ENCODE results near the gene SRCAP.

SRCAP gene

DNA sequence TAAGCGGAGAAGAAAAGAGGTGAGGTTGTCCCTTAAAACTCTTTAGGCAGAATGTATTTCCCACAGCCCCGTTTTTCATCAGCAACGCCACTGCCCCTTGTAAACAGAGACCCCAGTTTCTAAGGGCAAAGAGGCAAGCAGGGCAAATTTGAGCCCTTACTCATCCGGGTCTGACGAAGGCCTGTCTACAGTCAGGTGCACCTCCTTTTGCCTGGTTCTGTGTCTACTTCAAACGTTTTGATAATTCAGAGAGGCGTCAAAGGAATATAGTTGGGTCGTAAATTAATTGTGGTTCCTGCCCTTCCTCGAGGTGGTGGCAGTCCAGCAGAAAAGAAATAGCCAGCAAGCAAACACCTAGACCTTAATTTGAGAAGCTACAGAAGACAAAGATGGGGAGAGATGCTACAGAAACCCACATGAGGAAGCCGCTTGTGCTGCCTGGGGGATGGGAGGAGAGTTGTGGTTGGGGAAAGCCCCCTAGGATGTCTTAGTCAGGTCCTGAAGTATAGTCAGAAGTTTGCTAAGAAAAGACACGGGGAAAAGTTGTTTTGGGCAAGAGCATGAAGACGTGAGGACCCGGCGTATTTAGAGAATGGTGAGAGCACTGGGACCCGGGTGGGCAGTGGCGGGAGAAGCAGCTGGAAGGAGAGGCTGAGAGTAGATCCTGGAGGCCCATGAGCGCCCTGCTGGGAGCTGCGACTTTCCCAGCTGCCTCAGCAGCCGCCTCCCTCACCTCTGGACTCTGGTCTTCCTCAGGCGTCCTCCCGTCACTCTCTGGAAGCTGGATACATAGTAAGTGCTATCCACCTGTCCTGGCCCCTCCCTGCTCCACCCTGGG is 38.3 kb upstream of the SRCAP start:
- CTCF ChIA-PET = interaction anchor here (2.1 to 2.2 kb wide), 2 partner anchors 33 kb away, joined by 5 to 9 read pairs; no protein-coding TSS in a partner anchor
- POLR2A ChIA-PET = interaction anchor here (1.0 to 4.5 kb wide), 11 partner anchors 10 to 232 kb away, joined by 3 to 57 read pairs (median 6); partner anchors contain the start of genes PRR14, SEPHS2 and SRCAP
- TF ChIP-seq, protein P1, sequence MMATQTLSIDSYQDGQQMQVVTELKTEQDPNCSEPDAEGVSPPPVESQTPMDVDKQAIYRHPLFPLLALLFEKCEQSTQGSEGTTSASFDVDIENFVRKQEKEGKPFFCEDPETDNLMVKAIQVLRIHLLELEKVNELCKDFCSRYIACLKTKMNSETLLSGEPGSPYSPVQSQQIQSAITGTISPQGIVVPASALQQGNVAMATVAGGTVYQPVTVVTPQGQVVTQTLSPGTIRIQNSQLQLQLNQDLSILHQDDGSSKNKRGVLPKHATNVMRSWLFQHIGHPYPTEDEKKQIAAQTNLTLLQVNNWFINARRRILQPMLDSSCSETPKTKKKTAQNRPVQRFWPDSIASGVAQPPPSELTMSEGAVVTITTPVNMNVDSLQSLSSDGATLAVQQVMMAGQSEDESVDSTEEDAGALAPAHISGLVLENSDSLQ (IDR thresholded peaks at IDR 0.05) = no peak
- no peak for TF ChIP-seq LEF1 (IDR thresholded peaks at IDR 0.05; ENCODE audit: borderline replicate concordance)
- no peak for TF ChIP-seq HDGF (IDR thresholded peaks at IDR 0.05; ENCODE audit: borderline replicate concordance)
- TF ChIP-seq SUZ12 (IDR thresholded peaks at IDR 0.05) = no peak
- no peak for TF ChIP-seq ELF4 (IDR thresholded peaks at IDR 0.05)
- TF ChIP-seq ZNF384 (IDR thresholded peaks at IDR 0.05) = no peak
- no peak for TF ChIP-seq BHLHE40 (IDR thresholded peaks at IDR 0.05; ENCODE audit: borderline replicate concordance)
- no peak for TF ChIP-seq L3MBTL2 (conservative IDR thresholded peaks at IDR 0.05)
- TF ChIP-seq CTBP1 (IDR thresholded peaks at IDR 0.05; ENCODE audit: borderline replicate concordance) = no peak
- no peak for TF ChIP-seq FOXA1 (IDR thresholded peaks at IDR 0.05)
- DNase-seq (ENCODE audit: extremely low spot score) = no peak

DNA sequence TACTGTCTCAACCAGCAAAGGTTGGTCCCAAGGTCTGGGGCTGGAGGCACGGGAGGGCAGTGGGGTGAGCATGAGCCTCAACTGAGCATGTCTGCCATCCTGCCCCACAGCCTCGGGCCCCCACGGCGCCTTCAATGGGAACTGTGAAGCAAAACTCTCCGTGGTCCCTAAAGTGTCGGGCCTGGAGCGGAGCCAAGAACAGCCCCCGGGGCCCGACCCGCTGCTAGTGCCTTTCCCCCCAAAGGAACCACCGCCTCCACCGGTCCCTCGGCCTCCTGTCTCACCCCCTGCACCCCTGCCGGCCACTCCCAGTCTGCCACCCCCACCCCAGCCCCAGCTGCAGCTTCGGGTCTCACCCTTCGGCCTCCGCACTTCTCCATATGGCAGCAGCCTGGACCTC is 36.5 kb upstream of the SRCAP start:
- TF ChIP-seq FOXM1 (IDR thresholded peaks at IDR 0.05; ENCODE audit: borderline replicate concordance) (no peak), SUZ12 (IDR thresholded peaks at IDR 0.05) (no peak), L3MBTL2 (conservative IDR thresholded peaks at IDR 0.05) (no peak), CTBP1 (IDR thresholded peaks at IDR 0.05; ENCODE audit: borderline replicate concordance) (no peak), NFRKB (IDR thresholded peaks at IDR 0.05) (no peak), ARNT (IDR thresholded peaks at IDR 0.05) (no peak), ZNF384 (IDR thresholded peaks at IDR 0.05) (no peak), HDGF (IDR thresholded peaks at IDR 0.05; ENCODE audit: borderline replicate concordance) (no peak), BHLHE40 (IDR thresholded peaks at IDR 0.05; ENCODE audit: borderline replicate concordance) (no peak), FOXK2 (IDR thresholded peaks at IDR 0.05) (no peak), SP1 (IDR thresholded peaks at IDR 0.05) (no peak), LEF1 (IDR thresholded peaks at IDR 0.05; ENCODE audit: borderline replicate concordance) (no peak), FOXA1 (IDR thresholded peaks at IDR 0.05) (no peak), ELF4 (IDR thresholded peaks at IDR 0.05) (no peak), TARDBP (IDR thresholded peaks at IDR 0.05) (no peak)
- TF ChIP-seq, protein P1 (IDR thresholded peaks at IDR 0.05) = no peak
- DNase-seq (ENCODE audit: extremely low spot score) = no peak
- ChIA-PET POLR2A (interaction anchor here (1.1 to 4.5 kb wide), 2 partner anchors 20 to 35 kb away, joined by 4 to 57 read pairs; partner anchors contain the start of gene SRCAP), CTCF (interaction anchor here (2.1 kb wide), 1 partner anchor 32 kb away, joined by 5 read pairs; no protein-coding TSS in a partner anchor)

DNA sequence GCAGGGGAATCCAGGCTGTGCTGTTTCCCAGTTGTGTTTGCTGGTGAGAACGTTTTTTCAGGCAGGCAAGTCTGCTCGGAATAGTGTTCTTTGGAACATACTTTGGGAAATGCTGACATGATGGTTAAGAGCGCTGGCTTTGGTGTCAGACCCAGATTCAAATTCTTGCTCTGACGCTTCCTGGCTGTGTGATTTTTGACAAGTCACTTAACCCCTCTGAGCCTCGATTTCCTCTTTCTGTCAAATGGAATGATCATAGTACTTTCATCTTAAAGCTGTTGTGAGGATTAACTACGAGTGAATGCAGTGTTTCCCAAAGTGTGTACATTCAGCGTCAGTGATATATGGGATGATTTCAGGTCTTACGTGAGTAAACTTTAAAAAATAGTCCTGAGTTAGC is 35.9 kb upstream of the SRCAP start:
- DNase-seq (ENCODE audit: extremely low spot score) = no peak
- CTCF ChIA-PET = interaction anchor here (2.1 kb wide), 1 partner anchor 31 kb away, joined by 5 read pairs; no protein-coding TSS in a partner anchor
- POLR2A ChIA-PET = no interaction called here
- no peak for TF ChIP-seq FOXK2 (IDR thresholded peaks at IDR 0.05)
- TF ChIP-seq LEF1 (IDR thresholded peaks at IDR 0.05; ENCODE audit: borderline replicate concordance) = no peak
- TF ChIP-seq HDGF (IDR thresholded peaks at IDR 0.05; ENCODE audit: borderline replicate concordance) = no peak
- no peak for TF ChIP-seq TARDBP (IDR thresholded peaks at IDR 0.05)
- no peak for TF ChIP-seq ELF4 (IDR thresholded peaks at IDR 0.05)
- no peak for TF ChIP-seq SUZ12 (IDR thresholded peaks at IDR 0.05)

DNA sequence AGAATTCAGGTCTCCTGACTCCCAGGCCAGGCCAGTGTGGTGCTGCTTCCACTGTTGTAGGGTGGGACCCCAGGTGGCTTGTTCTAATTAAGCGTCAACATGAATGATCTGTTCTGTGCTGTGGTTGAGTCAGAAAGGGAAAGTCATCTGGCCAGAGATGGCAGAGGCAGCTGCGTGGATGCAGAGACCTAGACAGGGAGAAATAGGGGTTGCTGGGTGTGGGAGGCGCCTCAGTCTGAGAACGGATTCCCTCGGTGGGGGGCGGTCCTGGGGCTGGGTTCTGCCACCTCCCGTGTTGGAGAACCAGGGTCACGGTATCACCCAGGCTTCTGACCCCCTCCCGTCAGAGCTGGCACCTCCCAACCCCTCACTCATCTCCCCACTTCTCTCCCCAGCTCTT is 35.2 kb upstream of the SRCAP start:
- ChIA-PET CTCF (no interaction called here), POLR2A (no interaction called here)
- TF ChIP-seq SUZ12 (IDR thresholded peaks at IDR 0.05) = no peak
- no peak for DNase-seq (ENCODE audit: extremely low spot score)

DNA sequence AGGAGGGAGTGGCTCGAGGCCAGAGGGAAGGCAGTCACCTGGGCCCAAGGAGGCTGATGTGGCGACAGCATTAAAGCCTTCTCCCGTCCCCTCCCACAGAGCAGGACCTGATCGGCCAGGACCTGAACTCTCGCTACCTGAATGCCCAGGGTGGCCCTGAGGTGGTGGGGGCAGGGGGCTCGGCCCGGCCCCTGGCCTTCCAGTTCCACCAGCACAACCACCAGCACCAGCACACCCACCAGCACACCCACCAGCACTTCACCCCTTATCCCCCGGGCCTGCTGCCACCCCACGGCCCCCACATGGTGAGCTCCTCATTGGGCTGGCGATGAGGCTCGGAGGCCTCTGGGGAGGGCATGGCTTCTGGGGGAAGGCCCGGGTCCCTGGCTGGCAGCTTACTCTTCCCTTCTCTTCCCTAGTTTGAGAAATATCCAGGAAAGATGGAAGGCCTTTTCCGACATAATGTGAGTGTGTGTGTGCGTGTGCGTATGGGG is 34.3 kb upstream of the SRCAP start:
- POLR2A ChIA-PET = interaction anchor here (1.0 to 2.0 kb wide), 3 partner anchors 31 to 36 kb away, joined by 3 to 5 read pairs (median 3); no protein-coding TSS in a partner anchor
- DNase-seq (ENCODE audit: extremely low spot score) = no peak
- TF ChIP-seq FOXK2 (IDR thresholded peaks at IDR 0.05) (no peak), SUZ12 (IDR thresholded peaks at IDR 0.05) (no peak), NFRKB (IDR thresholded peaks at IDR 0.05) (no peak), SP1 (IDR thresholded peaks at IDR 0.05) (no peak), ARNT (IDR thresholded peaks at IDR 0.05) (no peak), CTBP1 (IDR thresholded peaks at IDR 0.05; ENCODE audit: borderline replicate concordance) (no peak), L3MBTL2 (conservative IDR thresholded peaks at IDR 0.05) (no peak), BHLHE40 (IDR thresholded peaks at IDR 0.05; ENCODE audit: borderline replicate concordance) (no peak), ZNF384 (IDR thresholded peaks at IDR 0.05) (no peak), FOXA1 (IDR thresholded peaks at IDR 0.05) (no peak), ELF4 (IDR thresholded peaks at IDR 0.05) (no peak), FOXM1 (IDR thresholded peaks at IDR 0.05; ENCODE audit: borderline replicate concordance) (no peak), LEF1 (IDR thresholded peaks at IDR 0.05; ENCODE audit: borderline replicate concordance) (no peak), TARDBP (IDR thresholded peaks at IDR 0.05) (no peak)
- TF ChIP-seq, protein P1 (IDR thresholded peaks at IDR 0.05) = no peak
- CTCF ChIA-PET = interaction anchor here (2.0 kb wide), 1 partner anchor 30 kb away, joined by 10 read pairs; no protein-coding TSS in a partner anchor
